Lower leg skin (tissue), 3 donors: ENCODE results near the gene PPP1R26.

Experiments used
- POLR2A ChIP-seq, 2 donors: fragments of 450-650 bp; IDR thresholded peaks; one replicate each; pipeline ENCODE4 v1.6.1; 2016 to 2017; ENCODE audit warnings: antibody characterized with exemption in 2 of 2, mild to moderate bottlenecking in 1 of 2, moderate library complexity in 1 of 2
- TF ChIP-seq, protein P1 (sequence below), 3 donors: fragments of 450-650 bp; IDR thresholded peaks; one replicate each; pipeline ENCODE4 v1.5.1; 2016; ENCODE audit warnings: antibody characterized with exemption in 3 of 3, mild to moderate bottlenecking in 3 of 3, moderate library complexity in 2 of 3

DNA sequence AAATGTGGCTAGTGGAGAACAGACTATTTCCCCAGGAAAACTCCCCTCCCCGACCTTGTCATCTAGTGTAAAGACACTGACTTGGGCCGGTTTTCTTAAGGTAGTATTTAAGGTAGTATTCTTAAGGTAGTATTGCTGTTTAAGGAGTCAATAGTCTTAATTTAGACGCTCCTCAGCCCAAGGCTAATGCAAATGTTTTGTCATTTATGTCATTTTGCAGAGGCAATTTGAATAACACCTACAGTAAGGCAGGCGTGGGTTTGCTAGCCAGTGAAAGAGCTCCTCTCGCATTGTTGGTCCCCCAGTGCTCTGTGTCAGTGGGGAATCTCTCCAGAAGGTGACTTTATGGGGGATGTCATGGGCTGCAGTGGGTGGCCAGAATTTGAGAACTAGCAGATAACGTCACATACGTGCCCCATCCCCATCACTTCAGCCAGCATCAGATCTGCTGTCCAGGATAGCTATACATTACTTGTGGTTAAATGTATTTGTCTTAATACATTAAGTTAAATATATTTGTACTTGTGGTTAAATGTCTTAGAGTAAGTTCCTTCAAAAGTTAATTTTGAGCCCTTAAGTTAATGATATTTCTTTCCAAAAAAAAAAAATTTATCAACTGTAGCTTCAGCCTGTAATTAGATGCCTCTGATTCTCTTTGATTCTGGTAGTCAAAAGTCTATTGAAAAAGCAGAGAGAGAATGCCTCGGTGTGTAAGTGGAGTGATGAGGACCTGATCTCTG lies 2.6 kb downstream of the PPP1R26 start:
- TF ChIP-seq, protein P1, sequence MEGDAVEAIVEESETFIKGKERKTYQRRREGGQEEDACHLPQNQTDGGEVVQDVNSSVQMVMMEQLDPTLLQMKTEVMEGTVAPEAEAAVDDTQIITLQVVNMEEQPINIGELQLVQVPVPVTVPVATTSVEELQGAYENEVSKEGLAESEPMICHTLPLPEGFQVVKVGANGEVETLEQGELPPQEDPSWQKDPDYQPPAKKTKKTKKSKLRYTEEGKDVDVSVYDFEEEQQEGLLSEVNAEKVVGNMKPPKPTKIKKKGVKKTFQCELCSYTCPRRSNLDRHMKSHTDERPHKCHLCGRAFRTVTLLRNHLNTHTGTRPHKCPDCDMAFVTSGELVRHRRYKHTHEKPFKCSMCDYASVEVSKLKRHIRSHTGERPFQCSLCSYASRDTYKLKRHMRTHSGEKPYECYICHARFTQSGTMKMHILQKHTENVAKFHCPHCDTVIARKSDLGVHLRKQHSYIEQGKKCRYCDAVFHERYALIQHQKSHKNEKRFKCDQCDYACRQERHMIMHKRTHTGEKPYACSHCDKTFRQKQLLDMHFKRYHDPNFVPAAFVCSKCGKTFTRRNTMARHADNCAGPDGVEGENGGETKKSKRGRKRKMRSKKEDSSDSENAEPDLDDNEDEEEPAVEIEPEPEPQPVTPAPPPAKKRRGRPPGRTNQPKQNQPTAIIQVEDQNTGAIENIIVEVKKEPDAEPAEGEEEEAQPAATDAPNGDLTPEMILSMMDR (IDR thresholded peaks at IDR 0.05): no peak
- no peak for TF ChIP-seq POLR2A (IDR thresholded peaks at IDR 0.05)
